GM23338 (cell line): Measurements from ENCODE around the gene CACNA1B. TPM values are rescaled to one million over a fixed set of nuclear protein-coding genes. Genes with fewer than 3 reads are reported as not detected.

Experiments used
- ATAC-seq: fragments of 200-7000 bp; cut with Tn5 transposase; 3 replicates; pipeline ENCODE4 v1.9.1; 2020
- DNase-seq: peaks from one replicate; pipeline ENCODE4 v3.0.0-alpha.2; 2015; ENCODE audit warnings: low spot score
- H2AFZ ChIP-seq: fragments of 200-600 bp; sonication (generic); 2 replicates; pipeline ENCODE4 v1.8.0; 2016; ENCODE audit warnings: antibody characterized with exemption, mild to moderate bottlenecking, moderate library complexity
- H3F3A ChIP-seq: fragments of 200-600 bp; sonication (generic); replicated peaks from 2 replicates; pipeline ENCODE4 v1.8.0; 2017; ENCODE audit warnings: antibody characterized with exemption, mixed run types, low read depth
- H3K27ac ChIP-seq: fragments of 200-600 bp; sonication (generic); 2 replicates; pipeline ENCODE4 v1.6.1; 2016; ENCODE audit warnings: low read depth
- H3K27me3 ChIP-seq: fragments of 200-600 bp; sonication (generic); 2 replicates; pipeline ENCODE4 v1.8.0; 2016; ENCODE audit warnings: mild to moderate bottlenecking, mixed run types, moderate library complexity; ENCODE audit not compliant: insufficient read depth
- H3K36me3 ChIP-seq: fragments of 200-600 bp; sonication (generic); 2 replicates; pipeline ENCODE4 v1.8.0; 2016; ENCODE audit warnings: mild to moderate bottlenecking; ENCODE audit not compliant: insufficient read depth
- H3K4me1 ChIP-seq: fragments of 200-600 bp; sonication (generic); 2 replicates; pipeline ENCODE4 v1.8.0; 2016; ENCODE audit warnings: mild to moderate bottlenecking, moderate library complexity; ENCODE audit not compliant: insufficient read depth
- H3K4me2 ChIP-seq: fragments of 200-600 bp; sonication (generic); 2 replicates; pipeline ENCODE4 v1.7.1; 2017; ENCODE audit warnings: mixed run types
- H3K4me3 ChIP-seq: fragments of 200-600 bp; sonication (generic); 2 replicates; pipeline ENCODE4 v1.6.1; 2016; ENCODE audit warnings: mixed run types
- H3K79me2 ChIP-seq: fragments of 200-600 bp; sonication (generic); replicated peaks from 2 replicates; pipeline ENCODE4 v1.8.0; 2017; ENCODE audit warnings: mild to moderate bottlenecking; ENCODE audit not compliant: insufficient read depth
- H3K9me2 ChIP-seq: fragments of 200-600 bp; sonication (generic); 2 replicates; pipeline ENCODE4 v1.8.0; 2017; ENCODE audit not compliant: insufficient read depth
- H4K20me1 ChIP-seq: fragments of 200-600 bp; sonication (generic); replicated peaks from 2 replicates; pipeline ENCODE4 v1.8.0; 2017; ENCODE audit warnings: mild to moderate bottlenecking; ENCODE audit not compliant: insufficient read depth
- H3K27ac Mint-ChIP-seq: 2 replicates; pipeline ENCODE4 v1.8.0; 2020; ENCODE audit warnings: inconsistent platforms, mild to moderate bottlenecking, moderate library complexity, mixed read lengths
- H3K27me3 Mint-ChIP-seq: 3 replicates; pipeline ENCODE4 v1.8.0; 2022; ENCODE audit warnings: low read depth, mild to moderate bottlenecking, moderate library complexity, mixed read lengths, inconsistent platforms; ENCODE audit not compliant: insufficient read depth, poor library complexity
- H3K36me3 Mint-ChIP-seq: 3 replicates; pipeline ENCODE4 v1.8.0; 2021; ENCODE audit warnings: low read depth, mild to moderate bottlenecking, inconsistent platforms, moderate library complexity, mixed read lengths
- H3K4me1 Mint-ChIP-seq: 3 replicates; pipeline ENCODE4 v1.8.0; 2020; ENCODE audit warnings: mild to moderate bottlenecking, inconsistent platforms, mixed read lengths
- H3K4me3 Mint-ChIP-seq: 3 replicates; pipeline ENCODE4 v1.8.0; 2021; ENCODE audit warnings: moderate library complexity, mild to moderate bottlenecking, inconsistent platforms, mixed read lengths
- H3K9me3 Mint-ChIP-seq: 3 replicates; pipeline ENCODE4 v1.8.0; 2020; ENCODE audit warnings: moderate library complexity, mild to moderate bottlenecking, inconsistent platforms, mixed read lengths
- ETS1 ChIP-seq: IDR thresholded peaks from 2 replicates; pipeline ENCODE4 v1.6.1; 2016; ENCODE audit warnings: antibody characterized with exemption
- EZH2 ChIP-seq: fragments of 200-600 bp; sonication (generic); IDR thresholded peaks from one replicate; pipeline ENCODE4 v1.8.0; 2017; ENCODE audit warnings: antibody characterized with exemption, mild to moderate bottlenecking, low read depth; ENCODE audit not compliant: unreplicated experiment
- POLR2AphosphoS5 ChIP-seq: IDR thresholded peaks from 2 replicates; pipeline ENCODE4 v1.6.1; 2016; ENCODE audit warnings: antibody characterized with exemption, low read depth
- polyA plus RNA-seq: library from polyadenylated mRNA; unstranded; fragments of >200 nt; fragmentation: Nextera tagmentation; extraction: Ambion mirVana; gene quantifications from 2 replicates; pipeline ENCODE4 v1.2.1, GENCODE V29; 2016
- total RNA-seq: library from RNA; depleted of rRNA; stranded (reverse); fragments of >200 nt; shearing (Covaris generic); gene quantifications from 2 replicates; pipeline ENCODE4 v1.2.3, GENCODE V29; 2014

CACNA1B gene
- total and polyA plus RNA-seq, 2 experiments from 2014 or later: 1.1 to 10.4 TPM

- H3K4me1 ChIP-seq: no peaks in the 10 kb centered on the region
- Mint-ChIP-seq H3K27me3 (no peaks in the 10 kb centered on the region), H3K9me3 (no peaks in the 10 kb centered on the region), H3K36me3 (peaks cover 4% of the 10 kb centered on the region; the same call in 2 of the 3 replicates), H3K4me1 (no peaks in the 10 kb centered on the region; the same call in 2 of the 3 replicates), H3K4me3 (no peak overlapping the region), H3K27ac (no peak overlapping the region)
- 0 out of 2 replicates have a peak overlapping the region, but pooled peaks have one; percentile 55 for H3K27ac ChIP-seq
- DNase-seq (no peak), ATAC-seq (no peak)
- no peaks in the 10 kb centered on the region; the same call in 1 of the 2 replicates for H3K79me2 ChIP-seq
- H3K27me3 ChIP-seq: no peaks in the 10 kb centered on the region
- H3K36me3 ChIP-seq: no peaks in the 10 kb centered on the region
- TF ChIP-seq POLR2AphosphoS5: no peak
- no peak overlapping the region for H3K4me2 ChIP-seq
- no peak overlapping the region for H3K4me3 ChIP-seq
- no peak overlapping the region for H2AFZ ChIP-seq
- H3K9me2 ChIP-seq: no peaks in the 10 kb centered on the region
- no peaks in the 10 kb centered on the region for H3F3A ChIP-seq
- peaks cover 6% of the 10 kb centered on the region; the same call in 1 of the 2 replicates for H4K20me1 ChIP-seq
Measured at GRCh38 chr9:137905740-137906139, 28.2 kb downstream of the CACNA1B start.

- H3K36me3 ChIP-seq: no peaks in the 10 kb centered on the region
- no peaks in the 10 kb centered on the region for H3F3A ChIP-seq
- Mint-ChIP-seq H3K4me1 (no peaks in the 10 kb centered on the region; the same call in 2 of the 3 replicates), H3K27me3 (no peaks in the 10 kb centered on the region), H3K9me3 (no peaks in the 10 kb centered on the region), H3K4me3 (no peak overlapping the region), H3K36me3 (peaks cover 4% of the 10 kb centered on the region; the same call in 1 of the 3 replicates), H3K27ac (no peak overlapping the region)
- no peak overlapping the region for H2AFZ ChIP-seq
- H4K20me1 ChIP-seq: peaks cover 6% of the 10 kb centered on the region; the same call in 1 of the 2 replicates
- H3K27me3 ChIP-seq: no peaks in the 10 kb centered on the region
- H3K4me2 ChIP-seq: no peak overlapping the region
- no peaks in the 10 kb centered on the region for H3K4me1 ChIP-seq
- no peak for TF ChIP-seq EZH2
- H3K4me3 ChIP-seq: no peak overlapping the region
- no peaks in the 10 kb centered on the region for H3K9me2 ChIP-seq
- no peak for ATAC-seq
- no peaks in the 10 kb centered on the region; the same call in 1 of the 2 replicates for H3K79me2 ChIP-seq
- no peak overlapping the region for H3K27ac ChIP-seq
- DNase-seq: no peak
Measured at GRCh38 chr9:137907776-137908175, 30.2 kb downstream of the CACNA1B start.

- Histone ChIP-seq H4K20me1 (peaks cover 8% of the 10 kb centered on the region; the same call in 1 of the 2 replicates), H3K36me3 (no peaks in the 10 kb centered on the region; the same call in 1 of the 2 replicates), H3F3A (no peaks in the 10 kb centered on the region), H2AFZ (no peak overlapping the region), H3K27me3 (no peaks in the 10 kb centered on the region), H3K79me2 (no peaks in the 10 kb centered on the region; the same call in 1 of the 2 replicates), H3K27ac (no peak overlapping the region), H3K4me1 (no peaks in the 10 kb centered on the region), H3K4me2 (no peak overlapping the region), H3K4me3 (no peak overlapping the region), H3K9me2 (no peaks in the 10 kb centered on the region)
- Mint-ChIP-seq H3K27ac (no peak overlapping the region), H3K27me3 (no peaks in the 10 kb centered on the region), H3K9me3 (no peaks in the 10 kb centered on the region; the same call in 2 of the 3 replicates), H3K4me3 (no peak overlapping the region), H3K4me1 (no peaks in the 10 kb centered on the region), H3K36me3 (peaks cover 14% of the 10 kb centered on the region)
- ATAC-seq: no peak
- TF ChIP-seq ETS1 (no peak), POLR2AphosphoS5 (no peak)
- no peak for DNase-seq
Measured at GRCh38 chr9:137912671-137913070, 35.1 kb downstream of the CACNA1B start.
